Measurements from ENCODE around the gene OR6S1. TPM values are rescaled to one million over a fixed set of nuclear protein-coding genes. Genes with fewer than 3 reads are reported as not detected.
"Not testable (repeated sequence)": the region's sequence is repeated elsewhere in the genome, so short reads cannot be mapped to it uniquely, and the experiment has no call there.

The OR6S1 gene
- total RNA-seq, 4 donors from 2014 or later, result not detected

DNA sequence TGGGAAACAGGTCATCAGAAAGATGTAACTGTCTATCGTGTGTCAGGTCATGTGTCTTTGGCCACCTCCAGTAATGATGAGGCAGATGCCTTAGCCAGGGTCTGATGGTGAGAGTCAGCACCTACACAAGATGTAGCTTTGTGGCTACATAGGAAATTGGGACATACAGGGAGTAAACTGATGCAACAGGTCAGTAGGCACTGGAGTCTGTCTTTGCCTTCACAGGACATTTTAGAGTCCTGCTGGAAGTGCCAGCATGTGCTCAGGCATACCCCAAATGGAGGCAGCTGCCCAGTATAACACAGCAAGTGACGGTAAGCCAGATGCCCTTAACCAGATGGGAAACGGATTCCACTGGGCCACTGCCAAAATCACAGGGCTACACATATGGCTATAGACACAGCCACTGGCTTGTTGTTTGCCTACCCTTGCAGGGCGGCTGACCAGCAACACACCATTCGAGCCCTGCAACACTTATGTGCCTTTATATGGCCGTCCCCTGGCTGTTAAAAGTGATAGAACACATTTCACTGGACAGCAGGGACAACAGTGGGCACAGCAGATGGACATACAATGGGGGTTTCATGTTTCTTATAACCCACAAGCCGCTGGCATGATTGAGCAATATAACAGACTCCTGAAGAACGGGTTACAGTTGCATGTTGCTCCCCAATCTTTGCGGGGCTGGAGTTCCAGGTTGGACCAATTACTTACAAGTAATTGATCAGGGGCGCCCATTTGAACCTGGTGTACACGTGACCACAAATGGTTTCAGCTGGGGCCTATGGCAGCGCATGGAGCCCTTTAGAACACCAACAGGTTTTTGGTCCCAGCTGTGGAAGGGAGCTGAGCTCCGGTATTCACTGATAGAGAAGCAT, 37.4 kb downstream of the OR6S1 start:
- Histone ChIP-seq H3K4me1 (no peaks in the 10 kb centered on the region), H3K4me3 (no peak overlapping the region), H3K36me3 (no peaks in the 10 kb centered on the region), H3K27me3 (no peaks in the 10 kb centered on the region), H3K27ac (no peak overlapping the region), H3K9me3 (no peaks in the 10 kb centered on the region)
- no peak for TF ChIP-seq POLR2A (IDR thresholded peaks at IDR 0.05)
- TF ChIP-seq, protein P1, sequence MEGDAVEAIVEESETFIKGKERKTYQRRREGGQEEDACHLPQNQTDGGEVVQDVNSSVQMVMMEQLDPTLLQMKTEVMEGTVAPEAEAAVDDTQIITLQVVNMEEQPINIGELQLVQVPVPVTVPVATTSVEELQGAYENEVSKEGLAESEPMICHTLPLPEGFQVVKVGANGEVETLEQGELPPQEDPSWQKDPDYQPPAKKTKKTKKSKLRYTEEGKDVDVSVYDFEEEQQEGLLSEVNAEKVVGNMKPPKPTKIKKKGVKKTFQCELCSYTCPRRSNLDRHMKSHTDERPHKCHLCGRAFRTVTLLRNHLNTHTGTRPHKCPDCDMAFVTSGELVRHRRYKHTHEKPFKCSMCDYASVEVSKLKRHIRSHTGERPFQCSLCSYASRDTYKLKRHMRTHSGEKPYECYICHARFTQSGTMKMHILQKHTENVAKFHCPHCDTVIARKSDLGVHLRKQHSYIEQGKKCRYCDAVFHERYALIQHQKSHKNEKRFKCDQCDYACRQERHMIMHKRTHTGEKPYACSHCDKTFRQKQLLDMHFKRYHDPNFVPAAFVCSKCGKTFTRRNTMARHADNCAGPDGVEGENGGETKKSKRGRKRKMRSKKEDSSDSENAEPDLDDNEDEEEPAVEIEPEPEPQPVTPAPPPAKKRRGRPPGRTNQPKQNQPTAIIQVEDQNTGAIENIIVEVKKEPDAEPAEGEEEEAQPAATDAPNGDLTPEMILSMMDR (IDR thresholded peaks at IDR 0.05), result no peak
- no peak for DNase-seq
- intact Hi-C loops (cut with DNase I; ENCODE audit: low total_unique reads), result loop anchor here (10.0 kb wide), 1 partner anchor 269 kb away; the partner anchor contains the start of gene CCNB1IP1

DNA sequence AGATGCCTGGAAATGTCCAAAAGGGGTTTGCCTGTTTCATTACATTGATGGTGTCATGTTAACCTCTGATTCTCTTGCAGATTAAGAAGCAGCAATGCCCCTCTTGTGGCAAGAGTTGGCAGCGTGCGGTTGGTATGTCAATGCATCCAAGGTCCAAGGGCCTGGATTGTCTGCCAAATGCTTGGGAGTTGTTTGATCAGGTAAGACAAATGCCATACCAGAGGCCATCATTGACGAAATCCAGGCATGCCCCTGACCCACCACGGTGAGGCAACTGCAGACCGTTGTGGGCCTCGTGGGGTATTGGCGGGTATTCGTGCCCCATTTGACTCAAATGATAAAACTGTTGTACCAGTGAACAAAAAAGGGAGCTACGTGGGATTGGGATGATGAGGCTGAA, 38.9 kb downstream of the OR6S1 start:
- Histone ChIP-seq H3K27ac (no peak overlapping the region), H3K27me3 (no peaks in the 10 kb centered on the region), H3K36me3 (no peaks in the 10 kb centered on the region), H3K4me3 (no peak overlapping the region), H3K9me3 (no peaks in the 10 kb centered on the region), H3K4me1 (no peaks in the 10 kb centered on the region)
- TF ChIP-seq, protein P1 (IDR thresholded peaks at IDR 0.05), result no peak
- TF ChIP-seq POLR2A (IDR thresholded peaks at IDR 0.05), result no peak
- DNase-seq, result no peak
- intact Hi-C loops (cut with DNase I; ENCODE audit: low total_unique reads), result loop anchor here (10.0 kb wide), 1 partner anchor 268 kb away; the partner anchor contains the start of gene CCNB1IP1

DNA sequence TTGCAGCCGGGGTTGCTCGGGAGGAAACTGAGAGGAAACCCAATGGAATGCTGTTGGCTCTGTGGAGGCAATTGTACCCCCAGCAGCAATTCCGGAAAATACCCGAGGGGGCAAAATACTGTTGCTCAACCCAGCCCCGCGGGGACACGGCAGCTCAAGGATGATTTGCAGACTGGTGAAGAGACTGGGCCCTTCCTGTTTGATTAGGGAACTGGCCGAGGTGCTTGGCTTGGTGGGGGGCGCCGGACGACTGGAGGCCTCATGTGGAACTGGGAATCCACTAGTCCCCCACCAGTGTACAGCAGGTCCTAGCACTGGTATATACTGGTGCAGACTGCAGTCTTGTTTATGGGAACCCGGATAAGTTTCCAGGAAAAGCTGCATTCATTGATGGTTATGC, 40.0 kb downstream of the OR6S1 start:
- Histone ChIP-seq H3K4me1 (no peaks in the 10 kb centered on the region), H3K4me3 (no peak overlapping the region), H3K27me3 (no peaks in the 10 kb centered on the region), H3K9me3 (no peaks in the 10 kb centered on the region), H3K27ac (no peak overlapping the region), H3K36me3 (no peaks in the 10 kb centered on the region)
- TF ChIP-seq, protein P1 (IDR thresholded peaks at IDR 0.05), result no peak
- intact Hi-C loops (cut with DNase I; ENCODE audit: low total_unique reads), result loop anchor here (10.0 kb wide), 1 partner anchor 267 kb away; the partner anchor contains the start of gene CCNB1IP1
- DNase-seq, result no peak

DNA sequence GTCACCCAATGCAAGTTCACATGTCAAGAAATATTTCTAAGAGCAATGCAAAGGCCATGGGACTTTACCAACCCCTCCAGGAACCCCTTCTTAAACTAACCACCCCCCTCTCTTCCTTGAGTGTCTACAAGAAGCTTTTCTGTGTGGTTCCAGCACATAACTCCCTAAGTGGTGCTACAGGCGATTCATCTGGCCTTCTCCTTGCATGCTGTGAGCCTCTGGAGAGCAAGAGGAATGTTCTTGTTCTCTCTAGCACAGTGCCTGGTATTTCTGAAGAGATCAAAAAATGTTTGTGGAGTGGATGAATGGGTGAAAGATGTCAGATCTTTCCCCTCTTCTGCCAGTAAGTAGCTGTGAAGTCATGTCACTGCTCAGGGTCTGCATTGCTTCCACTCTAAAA, 44.4 kb downstream of the OR6S1 start:
- no peaks in the 10 kb centered on the region for H3K36me3 ChIP-seq
- H3K27me3 ChIP-seq, result no peaks in the 10 kb centered on the region
- no peak overlapping the region for H3K4me3 ChIP-seq
- H3K9me3 ChIP-seq, result no peaks in the 10 kb centered on the region
- intact Hi-C loops (cut with DNase I; ENCODE audit: low total_unique reads), result no loop called here
- no peak for TF ChIP-seq POLR2A (IDR thresholded peaks at IDR 0.05)
- H3K27ac ChIP-seq, result no peak overlapping the region
- no peak for DNase-seq
- no peaks in the 10 kb centered on the region for H3K4me1 ChIP-seq

DNA sequence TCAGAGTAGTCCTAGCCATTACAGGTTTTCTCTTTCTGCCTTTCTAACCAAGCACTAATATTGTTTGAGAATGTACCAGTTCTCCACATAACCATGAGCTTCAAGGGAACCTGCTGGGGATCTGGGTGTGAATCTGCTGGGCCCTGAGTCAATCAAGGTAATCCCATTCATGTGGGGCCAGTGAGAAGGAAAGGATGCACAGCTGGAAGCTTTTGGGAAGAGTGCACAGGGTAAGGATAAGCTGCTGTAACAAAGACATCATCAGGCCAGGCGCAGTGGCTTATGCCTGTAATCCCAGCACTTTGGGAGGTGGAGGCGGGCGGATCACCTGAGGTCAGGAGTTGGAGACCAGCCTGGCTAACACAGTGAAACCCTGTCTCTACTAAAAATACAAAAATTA, 45.8 kb downstream of the OR6S1 start:
- not testable (repeated sequence) for DNase-seq

DNA sequence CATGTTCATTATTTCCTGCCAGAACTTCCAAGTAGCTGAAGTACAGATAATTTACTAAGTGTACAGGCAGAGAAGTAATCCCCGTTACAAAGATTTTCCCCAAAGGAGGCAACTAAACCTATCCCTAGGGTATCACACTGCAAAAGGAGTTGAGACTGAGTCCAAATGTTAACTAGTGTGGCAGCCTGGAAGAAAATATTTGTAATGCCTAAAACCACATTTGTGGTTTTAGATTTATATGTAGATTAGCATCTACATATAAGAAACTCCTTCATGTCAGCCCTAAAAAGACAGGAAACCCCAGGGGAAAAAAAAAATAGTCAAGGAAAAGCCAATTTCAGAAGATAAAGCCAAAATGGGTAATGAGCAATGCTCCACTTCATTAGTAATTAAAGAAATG, 48.9 kb downstream of the OR6S1 start:
- Histone ChIP-seq H3K4me1 (no peaks in the 10 kb centered on the region), H3K9me3 (no peaks in the 10 kb centered on the region), H3K36me3 (no peaks in the 10 kb centered on the region), H3K27me3 (no peaks in the 10 kb centered on the region), H3K4me3 (no peak overlapping the region), H3K27ac (no peak overlapping the region)
- DNase-seq, result no peak
- intact Hi-C loops (cut with DNase I; ENCODE audit: low total_unique reads), result no loop called here
- TF ChIP-seq, protein P1 (IDR thresholded peaks at IDR 0.05), result no peak
- TF ChIP-seq POLR2A (IDR thresholded peaks at IDR 0.05), result no peak

More for the DNA sequence above, 45.8 kb downstream of the OR6S1 start:
- H3K27ac ChIP-seq; H3K4me1 ChIP-seq; intact Hi-C loops (cut with DNase I; ENCODE audit: low total_unique reads); H3K9me3 ChIP-seq; H3K4me3 ChIP-seq; H3K27me3 ChIP-seq; H3K36me3 ChIP-seq: not testable (repeated sequence)
